Keratinocyte (primary cell): ENCODE data around the gene SFXN3.

ENCODE experiments used
- EZH2 ChIP-seq: IDR thresholded peaks from one replicate; pipeline ENCODE4 v1.6.1; 2012; ENCODE audit warnings: inconsistent platforms, mild to moderate bottlenecking, low read length, moderate library complexity
- TF ChIP-seq, protein P1 (sequence below), 3 experiments: IDR thresholded peaks in 1 of 3; conservative IDR thresholded peaks in 1 of 3; optimal IDR thresholded peaks in 1 of 3; 2 replicates in 2 of 3; 3 replicates in 1 of 3; pipeline versions ENCODE3 to v1.5.1; 2011; ENCODE audit warnings: low read length in 3 of 3, mild to moderate bottlenecking in 3 of 3, moderate library complexity in 2 of 3, control low read depth in 1 of 3, inconsistent platforms in 1 of 3; ENCODE audit not compliant: insufficient read depth in 2 of 3; ENCODE audit errors: extremely low read depth in 1 of 3

DNA sequence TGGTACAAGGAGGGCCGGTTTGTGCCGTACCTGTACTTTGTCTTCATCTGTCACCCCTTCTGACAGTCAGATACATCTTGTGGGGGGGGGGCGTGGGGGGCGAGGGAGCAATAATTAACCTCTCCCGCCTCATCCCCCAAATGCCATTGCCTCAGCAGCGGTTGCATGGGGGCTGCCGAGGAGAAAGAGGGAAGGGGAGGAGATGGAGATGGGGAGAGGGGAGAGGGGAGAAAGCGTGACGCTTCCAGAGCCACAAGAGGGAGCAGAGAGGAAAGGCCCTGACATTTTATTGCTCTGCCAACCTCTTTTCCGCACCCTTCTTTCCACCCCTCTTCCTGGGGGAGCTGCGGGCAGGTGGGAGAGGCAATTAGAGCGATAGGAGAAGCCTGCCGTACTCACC is 42.6 kb downstream of the SFXN3 start:
- TF ChIP-seq, protein P1, sequence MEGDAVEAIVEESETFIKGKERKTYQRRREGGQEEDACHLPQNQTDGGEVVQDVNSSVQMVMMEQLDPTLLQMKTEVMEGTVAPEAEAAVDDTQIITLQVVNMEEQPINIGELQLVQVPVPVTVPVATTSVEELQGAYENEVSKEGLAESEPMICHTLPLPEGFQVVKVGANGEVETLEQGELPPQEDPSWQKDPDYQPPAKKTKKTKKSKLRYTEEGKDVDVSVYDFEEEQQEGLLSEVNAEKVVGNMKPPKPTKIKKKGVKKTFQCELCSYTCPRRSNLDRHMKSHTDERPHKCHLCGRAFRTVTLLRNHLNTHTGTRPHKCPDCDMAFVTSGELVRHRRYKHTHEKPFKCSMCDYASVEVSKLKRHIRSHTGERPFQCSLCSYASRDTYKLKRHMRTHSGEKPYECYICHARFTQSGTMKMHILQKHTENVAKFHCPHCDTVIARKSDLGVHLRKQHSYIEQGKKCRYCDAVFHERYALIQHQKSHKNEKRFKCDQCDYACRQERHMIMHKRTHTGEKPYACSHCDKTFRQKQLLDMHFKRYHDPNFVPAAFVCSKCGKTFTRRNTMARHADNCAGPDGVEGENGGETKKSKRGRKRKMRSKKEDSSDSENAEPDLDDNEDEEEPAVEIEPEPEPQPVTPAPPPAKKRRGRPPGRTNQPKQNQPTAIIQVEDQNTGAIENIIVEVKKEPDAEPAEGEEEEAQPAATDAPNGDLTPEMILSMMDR (optimal IDR thresholded peaks at IDR 0.05 in 1 of 3, IDR thresholded peaks at IDR 0.05 in 1 of 3, conservative IDR thresholded peaks at IDR 0.05 in 1 of 3; ENCODE audit: extremely low read depth in 1 of 3, insufficient read depth in 2 of 3, low read length in 3 of 3) = peak in 1 of 3 experiments; percentile 27
- TF ChIP-seq EZH2 = no peak
